HCT116 (cell line): Measurements from ENCODE around the gene SRSF11. TPM values are rescaled to one million over a fixed set of nuclear protein-coding genes. Genes with fewer than 3 reads are reported as not detected.

ENCODE experiments used
- ATAC-seq: fragments of 200-7000 bp; cut with Tn5 transposase; 2 replicates; pipeline ENCODE4 v1.9.1; 2020; ENCODE audit warnings: mild to moderate bottlenecking, moderate library complexity
- BruUV-seq: library from RNA; stranded (reverse); fragments of 400-500 nt; replicated peaks from 2 replicates; lab custom pipeline; 2021; lab: Mats Ljungman, UMichigan
- CTCF ChIA-PET: fragments of 300-600 bp; sonication (Branson Sonifier 250); formaldehyde crosslinking; loops from one replicate; lab custom pipeline; 2021; ENCODE audit warnings: antibody characterized with exemption; lab: Charles Lee
- POLR2A ChIA-PET: fragments of 300-600, 350-600 bp; sonication (Branson Sonifier 250); formaldehyde crosslinking; loops from one replicate; lab custom pipeline; 2021; ENCODE audit warnings: antibody characterized with exemption; lab: Charles Lee
- RAD21 ChIA-PET, 2 experiments: fragments of 300-600 bp; sonication (Branson Sonifier 250); formaldehyde crosslinking; loops; one replicate each; lab custom pipeline; 2023; ENCODE audit warnings: low total read pairs in 2 of 2; ENCODE audit not compliant: uncharacterized antibody in 2 of 2, unreplicated experiment in 2 of 2, low non-redundant PET in 1 of 2; lab: Charles Lee
- DNase-seq: peaks from one replicate; pipeline ENCODE4 v3.0.0-alpha.2; 2010; ENCODE audit warnings: low read depth, low spot score
- H2AFZ ChIP-seq: fragments of 200-600 bp; shearing (Covaris generic), sonication (generic); 2 replicates; pipeline ENCODE4 v1.6.1; 2017; ENCODE audit warnings: low read depth, mixed run types, mixed read lengths, antibody characterized with exemption, low read length; ENCODE audit not compliant: poor library complexity, severe bottlenecking
- H3K27ac ChIP-seq: 2 replicates; pipeline ENCODE4 v1.5.1; 2012; ENCODE audit warnings: low read depth, low read length
- H3K27me3 ChIP-seq: fragments of 200-600 bp; sonication (generic); 2 replicates; pipeline ENCODE4 v1.6.1; 2016; ENCODE audit warnings: mixed run types, low read length, mixed read lengths; ENCODE audit not compliant: insufficient read depth
- H3K36me3 ChIP-seq, 2 experiments: fragments of 200-500 bp in 1 of 2; fragments of 200-600 bp in 1 of 2; sonication (Bioruptor generic) in 1 of 2; sonication (generic) in 1 of 2; 2 replicates each; pipeline versions ENCODE4 v1.5.1 to v1.6.1; 2014 to 2016; ENCODE audit warnings: low read length in 2 of 2, inconsistent platforms in 1 of 2, mixed read lengths in 1 of 2, mixed run types in 1 of 2; ENCODE audit not compliant: insufficient read depth in 2 of 2, control insufficient read depth in 1 of 2
- H3K4me1 ChIP-seq, 2 experiments: fragments of 200-600 bp in 1 of 2; sonication (generic) in 1 of 2; 2 replicates each; pipeline versions ENCODE4 v1.5.1 to v1.6.1; 2012 to 2017; ENCODE audit warnings: low read length in 2 of 2, inconsistent platforms in 1 of 2, mild to moderate bottlenecking in 1 of 2, mixed read lengths in 1 of 2, mixed run types in 1 of 2, moderate library complexity in 1 of 2; ENCODE audit not compliant: insufficient read depth in 2 of 2, control insufficient read depth in 1 of 2
- H3K4me2 ChIP-seq: fragments of 200-600 bp; sonication (generic); 2 replicates; pipeline ENCODE4 v1.6.1; 2017; ENCODE audit warnings: mixed run types, low read length, mixed read lengths
- H3K4me3 ChIP-seq, 2 experiments: fragments of 200-600 bp in 1 of 2; sonication (generic) in 1 of 2; replicated peaks in 1 of 2; 2 replicates each; pipeline ENCODE4 v1.5.1; 2011 to 2016; ENCODE audit warnings: low read length in 2 of 2, control low read depth in 1 of 2, low read depth in 1 of 2, mild to moderate bottlenecking in 1 of 2, mixed read lengths in 1 of 2, mixed run types in 1 of 2
- H3K79me2 ChIP-seq: fragments of 200-600 bp; sonication (generic); 2 replicates; pipeline ENCODE4 v1.6.1; 2017; ENCODE audit warnings: mild to moderate bottlenecking, mixed run types, low read length, moderate library complexity, mixed read lengths; ENCODE audit not compliant: insufficient read depth
- H3K9ac ChIP-seq: fragments of 200-600 bp; sonication (generic); 2 replicates; pipeline ENCODE4 v1.6.1; 2016; ENCODE audit warnings: low read length, mixed read lengths
- H3K9me2 ChIP-seq: fragments of 200-600 bp; sonication (generic), shearing (Covaris generic); 2 replicates; pipeline ENCODE4 v1.6.1; 2017; ENCODE audit warnings: mixed run types, mild to moderate bottlenecking, moderate library complexity; ENCODE audit not compliant: insufficient read depth
- H3K9me3 ChIP-seq, 2 experiments: fragments of 200-500 bp in 1 of 2; fragments of 200-600 bp in 1 of 2; sonication (Bioruptor generic) in 1 of 2; sonication (generic) in 1 of 2; 2 replicates each; pipeline ENCODE4 v1.6.1; 2014 to 2017; ENCODE audit warnings: low read length in 2 of 2, mixed read lengths in 2 of 2, inconsistent platforms in 1 of 2, low read depth in 1 of 2, mild to moderate bottlenecking in 1 of 2, mixed run types in 1 of 2, moderate library complexity in 1 of 2; ENCODE audit not compliant: control insufficient read depth in 1 of 2, insufficient read depth in 1 of 2
- H4K20me1 ChIP-seq: fragments of 200-600 bp; sonication (generic), shearing (Covaris generic); 2 replicates; pipeline ENCODE4 v1.6.1; 2017; ENCODE audit warnings: mixed run types, mild to moderate bottlenecking, moderate library complexity; ENCODE audit not compliant: insufficient read depth
- JUND ChIP-seq: IDR thresholded peaks from 2 replicates; pipeline ENCODE4 v1.6.1; 2012
- POLR2A ChIP-seq: IDR thresholded peaks from 2 replicates; pipeline ENCODE4 v1.7.0; 2011; ENCODE audit warnings: borderline replicate concordance; ENCODE audit not compliant: insufficient read depth, insufficient read length; ENCODE audit errors: extremely low read depth
- POLR2AphosphoS5 ChIP-seq: IDR thresholded peaks from 2 replicates; pipeline ENCODE4 v1.6.1; 2011; ENCODE audit warnings: mild to moderate bottlenecking, low read depth, low read length, moderate library complexity
- REST ChIP-seq: IDR thresholded peaks from 2 replicates; pipeline ENCODE4 v1.6.1; 2012; ENCODE audit warnings: low read depth
- SRF ChIP-seq: IDR thresholded peaks from 2 replicates; pipeline ENCODE4 v1.6.1; 2012; ENCODE audit warnings: low read depth
- ZFX ChIP-seq: fragments of 450-650 bp; IDR thresholded peaks from 2 replicates; pipeline ENCODE4 v1.6.1; 2017
- ZNF274 ChIP-seq: fragments of 200-500 bp; sonication (Bioruptor generic); IDR thresholded peaks from 2 replicates; pipeline ENCODE4 v1.6.1; 2014; ENCODE audit warnings: mild to moderate bottlenecking, low read depth, low read length, inconsistent platforms
- intact Hi-C: fragments of 100-400 bp; cut with micrococcal nuclease; formaldehyde crosslinking; loops from 2 replicates; pipeline ENCODE4 v1.10.0; 2022
- total RNA-seq: library from RNA; stranded (reverse); gene quantifications from one replicate; pipeline ENCODE4 v1.2.1, GENCODE V29; 2021; ENCODE audit not compliant: unreplicated experiment

Gene SRSF11
- total RNA-seq, 1 experiment from 2014 or later = 166 TPM

GRCh38 chr1:70227439-70227838 is 6.3 kb downstream of the SRSF11 start:
- H3K4me1 ChIP-seq = peaks cover 0 to 6% of the 10 kb centered on the region in 2 experiments; a peak in 3 of 4 replicates
- ATAC-seq (no peak), DNase-seq (no peak)
- RAD21 ChIA-PET = no interaction called here
- peaks cover 50% of the 10 kb centered on the region; the same call in 1 of the 2 replicates for H4K20me1 ChIP-seq
- no peak overlapping the region for H2AFZ ChIP-seq
- CTCF ChIA-PET = no interaction called here
- intact Hi-C loops = loop anchor here (10.0 kb wide), 1 partner anchor 187 kb away; the partner anchor contains the start of gene CTH
- no peak overlapping the region for H3K4me3 ChIP-seq
- TF ChIP-seq SRF (no peak), ZNF274 (no peak), ZFX (no peak), JUND (no peak), POLR2AphosphoS5 (no peak), POLR2A (no peak)
- TF ChIP-seq, all 23 proteins: peak for 0
- Histone ChIP-seq H3K36me3 (peaks cover 58 to 65% of the 10 kb centered on the region in 2 experiments), H3K4me2 (no peak overlapping the region), H3K79me2 (peaks cover 100% of the 10 kb centered on the region), H3K9ac (no peak overlapping the region), H3K27ac (no peak overlapping the region), H3K27me3 (no peaks in the 10 kb centered on the region), H3K9me3 (no peaks in the 10 kb centered on the region), H3K9me2 (no peaks in the 10 kb centered on the region)
- no TSS peak for BruUV-seq
- POLR2A ChIA-PET = no interaction called here

GRCh38 chr1:70228670-70229069 is 7.5 kb downstream of the SRSF11 start:
- Histone ChIP-seq H3K27ac (no peak overlapping the region), H3K9ac (no peak overlapping the region), H3K4me3 (no peak overlapping the region), H3K4me2 (no peak overlapping the region), H3K27me3 (no peaks in the 10 kb centered on the region), H3K79me2 (peaks cover 99% of the 10 kb centered on the region), H3K9me2 (no peaks in the 10 kb centered on the region), H3K4me1 (no peaks in the 10 kb centered on the region), H3K36me3 (peaks cover 62 to 67% of the 10 kb centered on the region in 2 experiments), H2AFZ (no peak overlapping the region), H3K9me3 (no peaks in the 10 kb centered on the region), H4K20me1 (peaks cover 41% of the 10 kb centered on the region; the same call in 1 of the 2 replicates)
- CTCF ChIA-PET = no interaction called here
- RAD21 ChIA-PET = no interaction called here
- POLR2A ChIA-PET = no interaction called here
- no peak for ATAC-seq
- intact Hi-C loops = loop anchor here (10.0 kb wide), 1 partner anchor 186 kb away; the partner anchor contains the start of gene CTH
- no peak for DNase-seq
- BruUV-seq = no TSS peak
- no peak for TF ChIP-seq REST
